ENCODE results near the gene GBE1. TPM values are rescaled to one million over a fixed set of nuclear protein-coding genes. Genes with fewer than 3 reads are reported as not detected.

GBE1 gene
- polyA plus RNA-seq, 1 of the 3 experiments (the other 2 are of a cell fraction), result 14.2 TPM

- no peak overlapping the region for H2AFZ ChIP-seq (ENCODE audit: low read depth)
- H3K79me2 ChIP-seq (ENCODE audit: insufficient read depth), result no peaks in the 10 kb centered on the region
- H3K4me3 ChIP-seq (ENCODE audit: low read depth in 2 of 2, low read length in 1 of 2), result no peak overlapping the region
- H3K27me3 ChIP-seq (ENCODE audit: insufficient read depth), result no peaks in the 10 kb centered on the region
- H3K9me3 ChIP-seq, result no peaks in the 10 kb centered on the region
- H3K9me2 ChIP-seq, result no peaks in the 10 kb centered on the region
- no peak for DNase-seq
- ChIA-PET CTCF (interaction anchor here (0.6 kb wide), 1 partner anchor 630 kb away, joined by 3 read pairs; no protein-coding TSS in a partner anchor), POLR2A (no interaction called here)
- H3K9ac ChIP-seq, result no peak overlapping the region
- no peaks in the 10 kb centered on the region for H3K4me1 ChIP-seq (ENCODE audit: control insufficient read depth in 1 of 2, insufficient read depth in 2 of 2, low read depth in 1 of 2, low read length in 1 of 2)
- TF ChIP-seq ZBTB33 (IDR thresholded peaks at IDR 0.05; ENCODE audit: borderline replicate concordance, low read depth) (no peak), CTCF (IDR thresholded peaks at IDR 0.05) (no peak), FOXM1 (IDR thresholded peaks at IDR 0.05; ENCODE audit: low read depth) (no peak), YY1 (IDR thresholded peaks at IDR 0.05; ENCODE audit: low read depth) (no peak), REST (IDR thresholded peaks at IDR 0.05; ENCODE audit: low read depth, low read length) (no peak)
- 81% methylated on average over 1 of the region's 1 CpG for WGBS (ENCODE audit: low lambda C conversion rate)
- H3F3A ChIP-seq (replicated peaks; ENCODE audit: insufficient read depth), result no peaks in the 10 kb centered on the region
- no peak overlapping the region for H3K4me2 ChIP-seq
- H3K36me3 ChIP-seq (replicated peaks in 1 of 2; ENCODE audit: control insufficient read depth in 1 of 2, insufficient read depth in 2 of 2, low read length in 1 of 2), result peaks cover 3 to 12% of the 10 kb centered on the region in 2 experiments
- no peaks in the 10 kb centered on the region for H4K20me1 ChIP-seq (ENCODE audit: insufficient read depth)
- H3K27ac ChIP-seq (ENCODE audit: low read depth in 2 of 2, low read length in 1 of 2), result no peak overlapping the region
Observed at GRCh38 chr3:81502236-81502635, 259.2 kb downstream of the GBE1 start.

GRCh38 chr3:81500039-81500438 lies 261.4 kb downstream of the GBE1 start:
- no peak for TF ChIP-seq CTCF (IDR thresholded peaks at IDR 0.05)
- no peak for TF ChIP-seq RFX5 (IDR thresholded peaks at IDR 0.05; ENCODE audit: low read length)
- no peak for TF ChIP-seq TAF1 (IDR thresholded peaks at IDR 0.05; ENCODE audit: borderline replicate concordance, low read depth, low read length)
- TF ChIP-seq ELF1 (IDR thresholded peaks at IDR 0.05), result no peak
- TF ChIP-seq MXI1 (IDR thresholded peaks at IDR 0.05; ENCODE audit: low read depth, low read length), result no peak
- TF ChIP-seq GABPA (IDR thresholded peaks at IDR 0.05; ENCODE audit: low read depth), result no peak
- H3K9me3 ChIP-seq, result no peaks in the 10 kb centered on the region
- DNase-seq, result no peak
- H3K9me2 ChIP-seq, result no peaks in the 10 kb centered on the region
- no peaks in the 10 kb centered on the region; a peak in 2 of 4 replicates for H3K4me1 ChIP-seq (ENCODE audit: control insufficient read depth in 1 of 2, insufficient read depth in 2 of 2, low read depth in 1 of 2, low read length in 1 of 2)
- no peak overlapping the region for H3K4me2 ChIP-seq
- CTCF ChIA-PET, result interaction anchor here (0.6 to 1.1 kb wide), 4 partner anchors 9 to 34 kb away, joined by 3 to 5 read pairs (median 4); no protein-coding TSS in a partner anchor
- no peak overlapping the region for H3K9ac ChIP-seq
- POLR2A ChIA-PET, result no interaction called here
- H4K20me1 ChIP-seq (ENCODE audit: insufficient read depth), result no peaks in the 10 kb centered on the region
- peaks cover 3 to 18% of the 10 kb centered on the region in 2 experiments for H3K36me3 ChIP-seq (replicated peaks in 1 of 2; ENCODE audit: control insufficient read depth in 1 of 2, insufficient read depth in 2 of 2, low read length in 1 of 2)
- H2AFZ ChIP-seq (ENCODE audit: low read depth), result no peak overlapping the region
- H3K4me3 ChIP-seq (ENCODE audit: low read depth in 2 of 2, low read length in 1 of 2), result no peak overlapping the region
- no peak overlapping the region for H3K27ac ChIP-seq (ENCODE audit: low read depth in 2 of 2, low read length in 1 of 2)
- WGBS (ENCODE audit: low lambda C conversion rate), result 100% methylated on average over 1 of the region's 1 CpG
- no peaks in the 10 kb centered on the region for H3K79me2 ChIP-seq (ENCODE audit: insufficient read depth)
- H3F3A ChIP-seq (replicated peaks; ENCODE audit: insufficient read depth), result no peaks in the 10 kb centered on the region
- no peaks in the 10 kb centered on the region for H3K27me3 ChIP-seq (ENCODE audit: insufficient read depth)
